RWPE2 (cell line): ENCODE data around the gene SLC15A4.

ENCODE experiments used
- ATAC-seq: fragments of 200-7000 bp; cut with Tn5 transposase; 3 replicates; pipeline ENCODE4 v1.9.1; 2021; ENCODE audit warnings: low read depth
- DNase-seq: peaks from one replicate; pipeline ENCODE4 v3.0.0-alpha.2; 2020; ENCODE audit warnings: low spot score
- H3K27ac ChIP-seq: fragments of 450-650 bp; 2 replicates; pipeline ENCODE4 v1.5.1; 2017; ENCODE audit warnings: mild to moderate bottlenecking; ENCODE audit not compliant: poor library complexity, severe bottlenecking
- H3K27me3 ChIP-seq: fragments of 250-450 bp; sonication (Bioruptor Pico); 2 replicates; pipeline ENCODE4 v1.5.1; 2021; ENCODE audit warnings: mild to moderate bottlenecking, moderate library complexity; ENCODE audit not compliant: insufficient read depth, poor library complexity, severe bottlenecking
- H3K36me3 ChIP-seq: fragments of 250-450 bp; sonication (Bioruptor Pico); 2 replicates; pipeline ENCODE4 v1.5.1; 2020; ENCODE audit warnings: low read depth, mild to moderate bottlenecking, moderate library complexity
- H3K4me1 ChIP-seq: fragments of 250-450 bp; sonication (Bioruptor Pico); 2 replicates; pipeline ENCODE4 v1.5.1; 2021; ENCODE audit warnings: mild to moderate bottlenecking, moderate library complexity; ENCODE audit not compliant: insufficient read depth, poor library complexity, severe bottlenecking
- H3K4me3 ChIP-seq: fragments of 250-450 bp; sonication (Bioruptor Pico); 2 replicates; pipeline ENCODE4 v1.5.1; 2021; ENCODE audit warnings: mild to moderate bottlenecking, moderate library complexity; ENCODE audit not compliant: severe bottlenecking
- H3K9me3 ChIP-seq: fragments of 250-450 bp; sonication (Bioruptor Pico); 2 replicates; pipeline ENCODE4 v1.5.1; 2021; ENCODE audit warnings: mild to moderate bottlenecking, moderate library complexity; ENCODE audit not compliant: severe bottlenecking
- TF ChIP-seq, protein P1 (sequence below): fragments of 450-650 bp; IDR thresholded peaks from one replicate; pipeline ENCODE4 v1.5.1; 2017; ENCODE audit warnings: mild to moderate bottlenecking, moderate library complexity; ENCODE audit not compliant: poor library complexity, severe bottlenecking

Gene SLC15A4

GRCh38 chr12:128747441-128747840 lies 76.3 kb downstream of the SLC15A4 start:
- TF ChIP-seq, protein P1, sequence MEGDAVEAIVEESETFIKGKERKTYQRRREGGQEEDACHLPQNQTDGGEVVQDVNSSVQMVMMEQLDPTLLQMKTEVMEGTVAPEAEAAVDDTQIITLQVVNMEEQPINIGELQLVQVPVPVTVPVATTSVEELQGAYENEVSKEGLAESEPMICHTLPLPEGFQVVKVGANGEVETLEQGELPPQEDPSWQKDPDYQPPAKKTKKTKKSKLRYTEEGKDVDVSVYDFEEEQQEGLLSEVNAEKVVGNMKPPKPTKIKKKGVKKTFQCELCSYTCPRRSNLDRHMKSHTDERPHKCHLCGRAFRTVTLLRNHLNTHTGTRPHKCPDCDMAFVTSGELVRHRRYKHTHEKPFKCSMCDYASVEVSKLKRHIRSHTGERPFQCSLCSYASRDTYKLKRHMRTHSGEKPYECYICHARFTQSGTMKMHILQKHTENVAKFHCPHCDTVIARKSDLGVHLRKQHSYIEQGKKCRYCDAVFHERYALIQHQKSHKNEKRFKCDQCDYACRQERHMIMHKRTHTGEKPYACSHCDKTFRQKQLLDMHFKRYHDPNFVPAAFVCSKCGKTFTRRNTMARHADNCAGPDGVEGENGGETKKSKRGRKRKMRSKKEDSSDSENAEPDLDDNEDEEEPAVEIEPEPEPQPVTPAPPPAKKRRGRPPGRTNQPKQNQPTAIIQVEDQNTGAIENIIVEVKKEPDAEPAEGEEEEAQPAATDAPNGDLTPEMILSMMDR = no peak
- Histone ChIP-seq H3K4me1 (no peaks in the 10 kb centered on the region), H3K36me3 (no peaks in the 10 kb centered on the region), H3K27ac (no peak overlapping the region), H3K9me3 (no peaks in the 10 kb centered on the region), H3K27me3 (no peaks in the 10 kb centered on the region), H3K4me3 (no peak overlapping the region)
- DNase-seq = no peak
- no peak for ATAC-seq

DNA sequence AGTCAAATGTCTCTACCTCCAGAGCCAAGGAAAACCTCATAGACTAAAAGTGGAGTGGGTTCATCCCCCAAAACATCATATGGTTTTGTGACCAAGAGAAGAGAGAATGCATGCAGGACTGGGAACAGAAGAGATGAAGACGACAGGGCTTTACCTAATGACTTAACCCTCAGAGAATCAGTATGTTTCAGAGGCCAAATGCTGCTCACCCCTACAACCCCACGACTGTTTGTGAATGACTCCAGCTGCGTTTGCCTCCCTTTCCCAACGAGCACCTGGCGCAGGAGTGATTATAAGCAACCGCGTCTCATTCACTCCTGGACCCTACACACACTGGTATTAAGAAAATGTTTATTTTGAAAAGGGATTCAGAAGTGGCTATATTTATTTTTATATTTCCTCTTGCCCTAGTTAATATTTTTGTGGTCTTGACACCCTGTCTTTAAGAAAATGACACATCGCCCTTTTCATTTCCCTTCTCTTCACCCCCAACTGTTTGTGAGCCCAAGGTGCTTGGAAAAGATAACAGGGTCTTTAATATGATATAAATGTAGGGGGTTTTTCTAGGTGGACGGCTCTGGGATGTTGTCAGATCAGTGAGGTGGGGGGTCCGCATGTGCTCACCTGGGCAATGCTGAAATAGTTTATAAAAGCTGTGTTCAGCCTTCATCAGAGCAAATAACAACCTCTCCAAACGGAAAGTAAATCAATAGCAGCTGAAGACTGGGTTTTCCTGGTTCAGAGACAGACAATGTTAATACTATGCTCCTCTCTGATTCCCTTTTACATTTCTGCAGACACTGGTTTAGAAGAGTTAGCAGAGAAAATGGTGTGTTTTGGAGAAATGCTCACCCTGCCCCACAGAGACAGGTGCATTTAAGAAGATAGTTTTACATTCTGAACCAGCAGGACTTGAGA lies 77.7 kb downstream of the SLC15A4 start:
- H3K9me3 ChIP-seq = no peaks in the 10 kb centered on the region
- DNase-seq (no peak), ATAC-seq (no peak)
- no peak overlapping the region for H3K27ac ChIP-seq
- no peaks in the 10 kb centered on the region for H3K4me1 ChIP-seq
- TF ChIP-seq, protein P1 = no peak
- no peaks in the 10 kb centered on the region for H3K27me3 ChIP-seq
- no peak overlapping the region for H3K4me3 ChIP-seq
- H3K36me3 ChIP-seq = no peaks in the 10 kb centered on the region

DNA sequence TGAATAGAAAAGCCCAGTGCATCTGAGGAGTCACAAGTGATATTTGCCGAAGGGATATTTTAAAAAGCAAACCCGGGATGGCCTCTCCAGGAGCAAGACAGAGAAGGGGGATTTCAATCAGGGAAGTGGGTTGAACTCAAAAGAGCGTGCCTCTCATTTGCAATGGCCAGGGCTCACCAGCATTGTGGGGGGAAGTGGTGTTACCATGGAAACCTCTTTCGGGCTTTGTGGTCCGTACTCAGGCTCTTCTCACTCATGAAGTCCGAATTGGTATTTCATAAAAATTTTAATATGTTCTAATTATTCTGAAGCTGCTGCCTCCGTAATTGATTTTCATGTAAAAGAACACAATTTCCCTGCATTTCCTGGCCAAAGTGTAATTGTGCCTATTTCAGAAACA lies 79.8 kb downstream of the SLC15A4 start:
- Histone ChIP-seq H3K36me3 (no peaks in the 10 kb centered on the region), H3K4me3 (no peak overlapping the region), H3K4me1 (no peaks in the 10 kb centered on the region), H3K27ac (no peak overlapping the region), H3K9me3 (no peaks in the 10 kb centered on the region), H3K27me3 (no peaks in the 10 kb centered on the region)
- TF ChIP-seq, protein P1 = no peak
- DNase-seq (no peak), ATAC-seq (no peak)
